Left ventricle myocardium inferior (tissue), 1 donor: ENCODE results near the gene FGF12. TPM values are rescaled to one million over a fixed set of nuclear protein-coding genes. Genes with fewer than 3 reads are reported as not detected.

Experiments
- DNase-seq: peaks from one replicate; pipeline ENCODE4 v3.0.0-alpha.2; 2020
- H3K27ac ChIP-seq: fragments of 200-600 bp; replicated peaks from 2 replicates; pipeline ENCODE4 v1.8.0; 2021
- H3K27me3 ChIP-seq: fragments of 200-600 bp; 2 replicates; pipeline ENCODE4 v1.8.0; 2021; ENCODE audit warnings: low read depth
- H3K36me3 ChIP-seq: fragments of 200-600 bp; 2 replicates; pipeline ENCODE4 v1.8.0; 2021
- H3K4me1 ChIP-seq: fragments of 200-600 bp; 2 replicates; pipeline ENCODE4 v1.8.0; 2021
- H3K4me3 ChIP-seq: fragments of 200-600 bp; 2 replicates; pipeline ENCODE4 v1.8.0; 2021; ENCODE audit warnings: mild to moderate bottlenecking, moderate library complexity
- H3K9me3 ChIP-seq: fragments of 200-600 bp; replicated peaks from 2 replicates; pipeline ENCODE4 v1.8.0; 2021
- intact Hi-C: fragments of 100-400 bp; cut with micrococcal nuclease; formaldehyde crosslinking; loops from one replicate; pipeline ENCODE4 v1.11.0; 2022
- total RNA-seq: library from RNA; stranded (reverse); fragmentation: NEBNext Ultra II Directional; extraction: Animal tissue kit (Norgen Biotek cat#: 25700); gene quantifications from one replicate; pipeline ENCODE4 v1.2.1, GENCODE V29; 2021
- TF ChIP-seq, protein P1 (sequence below): fragments of 200-600 bp; IDR thresholded peaks from 2 replicates; pipeline ENCODE4 v1.8.0; 2021; ENCODE audit warnings: antibody characterized with exemption, mild to moderate bottlenecking, borderline replicate concordance
- donor health status: DM: no; HTN: yes; CAD: no; lungs with severe emphysema.

FGF12 gene
- total RNA-seq, 1 donor from 2014 or later: 325 TPM

- no peak overlapping the region for H3K4me3 ChIP-seq
- no peak for DNase-seq
- peak overlapping the region; percentile 73 for H3K27ac ChIP-seq
- no peaks in the 10 kb centered on the region for H3K36me3 ChIP-seq
- intact Hi-C loops: no loop called here
- H3K9me3 ChIP-seq: no peaks in the 10 kb centered on the region
- peaks cover 55% of the 10 kb centered on the region for H3K4me1 ChIP-seq
- TF ChIP-seq, protein P1, sequence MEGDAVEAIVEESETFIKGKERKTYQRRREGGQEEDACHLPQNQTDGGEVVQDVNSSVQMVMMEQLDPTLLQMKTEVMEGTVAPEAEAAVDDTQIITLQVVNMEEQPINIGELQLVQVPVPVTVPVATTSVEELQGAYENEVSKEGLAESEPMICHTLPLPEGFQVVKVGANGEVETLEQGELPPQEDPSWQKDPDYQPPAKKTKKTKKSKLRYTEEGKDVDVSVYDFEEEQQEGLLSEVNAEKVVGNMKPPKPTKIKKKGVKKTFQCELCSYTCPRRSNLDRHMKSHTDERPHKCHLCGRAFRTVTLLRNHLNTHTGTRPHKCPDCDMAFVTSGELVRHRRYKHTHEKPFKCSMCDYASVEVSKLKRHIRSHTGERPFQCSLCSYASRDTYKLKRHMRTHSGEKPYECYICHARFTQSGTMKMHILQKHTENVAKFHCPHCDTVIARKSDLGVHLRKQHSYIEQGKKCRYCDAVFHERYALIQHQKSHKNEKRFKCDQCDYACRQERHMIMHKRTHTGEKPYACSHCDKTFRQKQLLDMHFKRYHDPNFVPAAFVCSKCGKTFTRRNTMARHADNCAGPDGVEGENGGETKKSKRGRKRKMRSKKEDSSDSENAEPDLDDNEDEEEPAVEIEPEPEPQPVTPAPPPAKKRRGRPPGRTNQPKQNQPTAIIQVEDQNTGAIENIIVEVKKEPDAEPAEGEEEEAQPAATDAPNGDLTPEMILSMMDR: no peak
- no peaks in the 10 kb centered on the region for H3K27me3 ChIP-seq
Observed at GRCh38 chr3:192652727-192653126, 74.6 kb downstream of the FGF12 start.

DNA sequence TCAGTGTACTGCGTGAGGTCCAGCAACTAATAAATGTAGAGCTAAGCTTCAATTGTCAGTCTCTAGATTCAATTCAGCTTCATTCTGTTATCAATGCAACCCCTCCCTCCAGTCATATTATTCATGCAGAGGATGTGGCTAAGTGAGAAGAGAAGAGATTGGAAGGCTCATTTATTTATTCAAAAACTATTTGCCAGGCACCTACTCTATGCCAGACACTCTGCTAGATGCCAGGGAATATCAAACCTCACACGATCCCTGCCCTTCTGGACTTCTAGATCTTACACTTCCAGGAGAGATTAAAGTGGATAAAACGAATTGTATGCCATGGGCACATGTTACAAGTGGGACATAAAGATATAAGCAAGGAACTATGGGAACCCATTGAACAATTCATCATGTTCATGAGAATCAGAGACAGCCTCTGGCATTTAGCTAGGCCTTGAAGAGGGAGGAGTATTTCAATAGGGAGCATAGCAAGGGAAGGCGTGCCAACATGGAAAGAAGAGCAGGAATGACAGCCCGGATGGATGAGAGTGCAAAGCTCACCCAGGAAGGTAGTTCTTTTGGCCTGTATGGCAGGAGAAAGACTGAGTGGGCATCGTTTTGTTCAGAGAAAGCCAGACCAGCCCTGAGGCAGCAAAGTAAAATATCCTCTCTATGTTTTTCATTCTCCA, 75.4 kb downstream of the FGF12 start:
- intact Hi-C loops: no loop called here
- no peaks in the 10 kb centered on the region for H3K36me3 ChIP-seq
- no peaks in the 10 kb centered on the region for H3K27me3 ChIP-seq
- peaks cover 47% of the 10 kb centered on the region for H3K4me1 ChIP-seq
- peak overlapping the region; percentile 73 for H3K27ac ChIP-seq
- TF ChIP-seq, protein P1: no peak
- no peaks in the 10 kb centered on the region for H3K9me3 ChIP-seq
- no peak overlapping the region for H3K4me3 ChIP-seq
- DNase-seq: no peak

GRCh38 chr3:192645437-192645836, 81.9 kb downstream of the FGF12 start:
- Histone ChIP-seq H3K36me3 (no peaks in the 10 kb centered on the region), H3K4me1 (peaks cover 18% of the 10 kb centered on the region), H3K27me3 (no peaks in the 10 kb centered on the region), H3K27ac (no peak overlapping the region), H3K4me3 (no peak overlapping the region), H3K9me3 (no peaks in the 10 kb centered on the region)
- intact Hi-C loops: no loop called here
- TF ChIP-seq, protein P1: no peak
- DNase-seq: no peak

- TF ChIP-seq, protein P1: no peak
- H3K9me3 ChIP-seq: no peaks in the 10 kb centered on the region
- H3K27ac ChIP-seq: peak overlapping the region; percentile 57
- H3K4me1 ChIP-seq: peaks cover 26% of the 10 kb centered on the region
- no peak overlapping the region for H3K4me3 ChIP-seq
- H3K36me3 ChIP-seq: no peaks in the 10 kb centered on the region
- H3K27me3 ChIP-seq: no peaks in the 10 kb centered on the region
- intact Hi-C loops: no loop called here
- peak; percentile 33 for DNase-seq
Observed at GRCh38 chr3:192642651-192643050, 84.7 kb downstream of the FGF12 start.

DNA sequence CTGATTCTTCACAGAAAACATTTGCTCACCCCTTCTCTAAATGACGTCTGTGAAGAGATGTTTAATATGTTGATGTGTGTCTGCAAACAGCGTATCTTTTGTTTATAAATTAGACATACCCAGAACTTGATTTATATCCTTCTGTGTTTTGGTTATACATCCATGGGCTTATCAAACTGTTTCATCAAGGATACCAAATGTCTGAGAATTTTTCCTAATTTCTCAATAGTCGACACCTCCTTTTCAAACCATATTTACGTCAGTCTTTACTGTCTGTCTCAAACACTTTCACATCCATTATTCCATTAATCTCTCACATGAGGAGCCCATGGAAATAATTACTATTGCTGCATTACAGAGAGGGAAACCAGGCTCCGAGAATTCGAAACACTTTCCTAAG, 85.4 kb downstream of the FGF12 start:
- DNase-seq: no peak
- peak overlapping the region; percentile 57 for H3K27ac ChIP-seq
- TF ChIP-seq, protein P1: no peak

More for the DNA sequence above, 85.4 kb downstream of the FGF12 start:
- Histone ChIP-seq H3K4me1 (peaks cover 31% of the 10 kb centered on the region), H3K9me3 (no peaks in the 10 kb centered on the region), H3K36me3 (no peaks in the 10 kb centered on the region), H3K27me3 (no peaks in the 10 kb centered on the region), H3K4me3 (no peak overlapping the region)
- intact Hi-C loops: no loop called here
